Posterior vena cava (tissue), 2 donors: ENCODE data around the gene CACNA1G. TPM values are rescaled to one million over a fixed set of nuclear protein-coding genes. Genes with fewer than 3 reads are reported as not detected.
A peak's percentile ranks its signal among the peaks of the same experiment; 100 is the strongest.

Experiments
- DNase-seq: peaks from one replicate; pipeline ENCODE4 v3.0.0-alpha.2; 2020; ENCODE audit warnings: low spot score
- intact Hi-C, 2 donors: fragments of 100-400 bp; cut with DNase I; formaldehyde crosslinking; loops; one replicate each; pipeline versions ENCODE4 v1.14.1 to v1.14.2; 2022 to 2023
- total RNA-seq, 2 donors: library from RNA; stranded (reverse); fragmentation: NEBNext Ultra II Directional; extraction: Animal tissue kit (Norgen Biotek cat#: 25700); gene quantifications; one replicate each; pipeline ENCODE4 v1.2.1, GENCODE V29; 2021
- donor health status: DM: yes; HTN: yes; CAD: no.
- donor health status: DM: yes; HTN: yes; CAD: no.

Gene CACNA1G
- total RNA-seq, 2 donors from 2014 or later = 1.1 to 4.4 TPM

GRCh38 chr17:50620858-50621257 lies 60.3 kb downstream of the CACNA1G start:
- DNase-seq = no peak
- intact Hi-C loops = no loop called here

- no peak for DNase-seq
- intact Hi-C loops = no loop called here
Observed at GRCh38 chr17:50621574-50622031, 61.1 kb downstream of the CACNA1G start.

- intact Hi-C loops = no loop called here
- no peak for DNase-seq
Observed at GRCh38 chr17:50624321-50624934, 63.9 kb downstream of the CACNA1G start.

DNA sequence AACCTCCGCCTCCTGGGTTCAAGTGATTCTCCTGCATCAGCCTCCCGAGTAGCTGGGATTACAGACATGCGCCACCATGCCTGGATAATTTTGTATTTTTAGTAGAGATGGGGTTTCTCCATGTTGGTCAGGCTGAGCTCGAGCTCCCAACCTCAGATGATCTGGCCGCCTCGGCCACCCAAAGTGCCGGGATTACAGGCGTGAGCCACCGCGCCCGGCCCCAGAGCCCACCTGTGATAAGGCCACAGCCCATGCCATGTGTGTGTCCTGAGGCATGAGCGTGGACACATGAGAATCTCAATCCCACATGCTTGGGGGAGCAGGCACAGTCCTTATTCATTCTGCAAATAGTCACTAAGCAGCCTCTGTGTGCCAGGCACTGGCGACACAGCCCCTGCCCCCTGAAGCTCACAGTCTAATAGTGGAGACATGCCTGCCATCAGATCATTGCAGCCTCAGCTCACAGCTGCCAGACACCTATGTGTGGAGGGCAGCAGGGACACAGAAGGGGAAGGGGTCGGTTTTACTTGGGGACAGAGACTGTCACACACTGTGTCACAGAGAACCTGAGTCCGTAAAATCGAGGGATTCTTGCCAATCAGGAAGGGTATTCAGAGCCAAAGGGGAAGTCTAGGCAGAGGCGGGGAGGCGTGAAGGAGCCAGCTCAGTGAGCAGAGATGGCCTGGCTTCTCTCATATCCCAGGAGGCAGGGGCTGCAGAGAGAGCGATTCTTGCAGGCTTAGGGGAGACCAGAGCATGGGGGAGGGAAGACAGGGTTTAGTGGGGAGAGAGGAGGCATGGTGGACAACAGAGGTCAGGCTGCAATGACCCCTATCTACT lies 64.7 kb downstream of the CACNA1G start:
- intact Hi-C loops = loop anchor here in 1 of 2 donors (5.0 kb wide), 1 partner anchor 73 kb away; no protein-coding TSS in a partner anchor

DNA sequence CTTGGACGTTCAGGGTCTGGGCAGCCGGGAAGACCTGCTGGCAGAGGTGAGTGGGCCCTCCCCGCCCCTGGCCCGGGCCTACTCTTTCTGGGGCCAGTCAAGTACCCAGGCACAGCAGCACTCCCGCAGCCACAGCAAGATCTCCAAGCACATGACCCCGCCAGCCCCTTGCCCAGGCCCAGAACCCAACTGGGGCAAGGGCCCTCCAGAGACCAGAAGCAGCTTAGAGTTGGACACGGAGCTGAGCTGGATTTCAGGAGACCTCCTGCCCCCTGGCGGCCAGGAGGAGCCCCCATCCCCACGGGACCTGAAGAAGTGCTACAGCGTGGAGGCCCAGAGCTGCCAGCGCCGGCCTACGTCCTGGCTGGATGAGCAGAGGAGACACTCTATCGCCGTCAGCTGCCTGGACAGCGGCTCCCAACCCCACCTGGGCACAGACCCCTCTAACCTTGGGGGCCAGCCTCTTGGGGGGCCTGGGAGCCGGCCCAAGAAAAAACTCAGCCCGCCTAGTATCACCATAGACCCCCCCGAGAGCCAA lies 65.6 kb downstream of the CACNA1G start:
- peak; percentile 91 for DNase-seq
- intact Hi-C loops = loop anchor here in 1 of 2 donors (5.0 kb wide), 1 partner anchor 74 kb away; no protein-coding TSS in a partner anchor

More for the DNA sequence above, 64.7 kb downstream of the CACNA1G start:
- DNase-seq = no peak

GRCh38 chr17:50627036-50627781 lies 66.7 kb downstream of the CACNA1G start:
- intact Hi-C loops = loop anchor here in 1 of 2 donors (5.0 kb wide), 1 partner anchor 75 kb away; no protein-coding TSS in a partner anchor
- no peak for DNase-seq

DNA sequence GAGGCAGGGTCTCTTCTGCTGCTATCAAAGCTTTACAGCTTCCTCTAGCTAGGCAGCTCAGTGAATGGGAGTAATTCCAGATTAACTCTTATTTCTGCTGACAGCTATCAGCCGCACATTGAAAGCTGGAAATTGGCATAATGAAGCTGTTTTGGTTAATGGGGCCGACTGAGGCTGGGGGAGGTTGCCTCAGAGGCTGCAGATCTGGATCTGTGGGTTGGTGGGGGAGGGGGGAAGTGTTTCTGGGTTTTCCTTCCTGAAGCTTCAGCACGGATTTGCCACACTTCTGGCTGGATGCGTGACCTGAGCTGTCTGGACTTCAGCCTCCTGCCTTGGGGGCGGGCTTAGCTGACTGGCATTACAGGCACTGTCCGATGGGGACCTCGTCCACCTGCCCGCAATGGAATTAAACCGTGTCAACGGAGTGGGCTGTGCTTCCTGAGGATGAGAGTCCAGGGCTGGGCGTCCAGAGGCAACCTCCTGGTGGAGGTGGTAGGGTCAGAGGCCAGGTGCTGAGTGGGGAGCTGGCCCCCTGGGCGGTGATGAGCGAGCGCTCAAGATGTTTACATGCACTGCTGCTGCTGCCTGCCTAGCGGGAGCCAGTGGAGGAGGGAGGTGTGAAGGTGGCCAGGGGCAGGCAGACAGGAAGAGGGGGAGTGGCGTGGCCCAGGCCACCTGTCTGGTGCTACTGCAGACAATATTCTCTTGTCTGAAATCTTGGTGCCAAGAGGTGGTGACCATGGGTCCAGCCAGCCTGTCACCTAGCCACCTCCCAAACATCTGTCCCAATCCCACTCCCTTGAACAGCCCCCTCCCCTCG lies 67.5 kb downstream of the CACNA1G start:
- intact Hi-C loops = loop anchor here in 1 of 2 donors (5.0 kb wide), 1 partner anchor 76 kb away; no protein-coding TSS in a partner anchor
- no peak for DNase-seq

DNA sequence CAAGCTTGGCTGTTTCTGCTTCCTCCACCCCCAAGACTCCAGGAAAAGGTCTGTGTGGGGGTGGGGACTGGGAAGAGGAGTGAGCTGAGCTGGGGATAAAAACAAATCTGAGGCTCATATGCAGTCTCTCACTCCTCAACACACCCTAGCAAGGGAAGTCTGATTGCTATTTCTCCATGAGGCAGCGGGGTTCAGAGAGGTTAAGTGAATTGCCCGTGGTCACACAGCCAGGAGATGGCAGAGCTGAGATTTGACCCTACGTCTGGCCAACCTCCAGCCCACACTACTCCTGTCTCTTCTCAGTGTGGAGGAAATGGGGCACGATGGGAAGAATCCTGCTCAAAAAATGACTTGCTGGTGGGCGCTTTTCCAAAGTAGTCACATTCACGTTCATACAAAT lies 69.4 kb downstream of the CACNA1G start:
- no peak for DNase-seq
- intact Hi-C loops = loop anchor here (5.0 kb wide), 3 partner anchors 62 to 202 kb away; no protein-coding TSS in a partner anchor

DNA sequence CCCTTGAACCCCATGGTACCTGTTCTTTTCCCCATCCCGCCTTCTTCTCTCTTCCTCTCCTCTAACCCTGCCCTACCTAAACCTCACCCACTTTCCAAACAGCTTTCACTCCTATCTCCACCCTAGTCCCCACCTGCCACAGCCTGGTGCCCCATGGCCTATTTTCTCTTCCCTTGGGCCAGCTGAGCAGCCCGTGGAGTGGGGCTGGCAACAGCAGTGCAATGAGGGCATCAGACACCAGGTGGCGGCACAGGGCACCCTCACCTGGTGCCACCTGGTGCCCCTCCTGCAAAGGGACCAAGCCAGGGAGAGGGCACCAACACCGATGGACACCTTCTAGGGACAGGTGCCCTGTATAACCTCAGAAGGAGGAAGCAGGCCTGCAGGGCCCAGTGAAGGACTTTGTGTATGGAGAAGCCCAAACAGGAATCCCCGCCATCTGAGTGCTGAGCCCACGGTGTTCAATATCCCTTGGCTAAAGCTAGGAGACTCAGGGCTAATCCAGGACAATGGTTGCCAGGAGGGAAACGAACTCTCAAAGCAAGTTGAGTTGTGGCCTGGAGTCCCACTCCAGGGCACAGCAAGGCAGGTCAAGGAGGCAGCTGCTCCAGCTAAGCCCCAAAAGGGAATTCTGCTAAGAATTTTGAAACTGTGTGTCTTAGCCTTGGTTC lies 70.1 kb downstream of the CACNA1G start:
- intact Hi-C loops = loop anchor here (5.0 kb wide), 2 partner anchors 62 to 202 kb away; no protein-coding TSS in a partner anchor
- no peak for DNase-seq

GRCh38 chr17:50631195-50631907 lies 70.8 kb downstream of the CACNA1G start:
- intact Hi-C loops = loop anchor here (5.0 kb wide), 2 partner anchors 61 to 201 kb away; no protein-coding TSS in a partner anchor
- DNase-seq = no peak

DNA sequence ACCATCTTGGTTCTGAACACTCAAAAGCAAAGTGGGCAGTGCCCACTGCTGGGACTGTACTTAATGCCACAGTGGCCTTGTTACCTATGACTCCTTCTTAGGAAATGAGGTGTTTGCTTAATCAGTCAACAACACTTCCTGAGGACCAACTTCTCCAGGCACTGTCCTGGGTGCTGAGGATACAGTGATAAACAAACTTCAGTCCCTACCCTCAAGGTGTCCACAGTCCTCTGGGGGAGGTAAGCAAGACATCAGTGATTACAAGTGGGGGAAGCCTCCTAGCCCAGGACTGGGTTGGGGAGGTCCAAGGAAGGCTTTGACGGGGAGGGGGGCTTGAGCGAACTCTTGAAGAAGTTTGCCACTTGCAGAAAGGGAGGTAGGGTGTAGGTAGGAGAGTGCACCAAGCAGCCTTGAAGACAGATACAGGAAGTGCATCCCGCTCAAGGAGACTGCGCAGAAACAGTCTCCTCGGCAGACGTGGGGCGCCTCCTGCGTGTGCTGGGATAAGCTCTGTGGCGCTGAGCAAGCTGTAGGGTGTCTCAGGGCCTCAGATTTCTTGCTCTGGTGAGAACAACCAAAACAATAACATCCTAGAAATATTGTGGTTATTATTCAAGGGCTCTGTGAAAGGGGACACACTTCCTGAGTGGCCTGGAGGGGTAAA lies 71.5 kb downstream of the CACNA1G start:
- DNase-seq = no peak

DNA sequence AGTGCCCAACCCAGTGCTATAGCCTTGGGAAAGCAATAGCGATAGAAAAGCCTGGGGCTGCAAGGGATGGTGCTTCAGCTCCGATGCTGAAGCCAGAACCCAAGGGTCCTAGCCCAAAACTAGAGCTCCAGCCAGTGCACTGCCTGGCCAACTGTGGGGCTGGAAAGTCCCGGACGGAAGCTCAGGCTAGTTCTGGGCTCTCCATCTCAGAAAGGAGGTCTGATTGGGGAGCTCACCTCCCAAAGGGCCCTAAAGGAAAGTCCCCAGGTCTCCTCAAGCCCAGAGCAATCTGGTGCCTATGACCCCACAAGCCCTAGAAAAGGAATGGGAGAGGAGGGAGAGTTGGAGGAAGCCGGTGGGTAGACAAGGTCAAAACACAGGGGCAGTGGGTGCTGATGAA lies 72.1 kb downstream of the CACNA1G start:
- intact Hi-C loops = loop anchor here (5.0 kb wide), 2 partner anchors 60 to 200 kb away; no protein-coding TSS in a partner anchor
- DNase-seq = no peak

More for the DNA sequence above, 71.5 kb downstream of the CACNA1G start:
- intact Hi-C loops = loop anchor here (5.0 kb wide), 2 partner anchors 60 to 200 kb away; no protein-coding TSS in a partner anchor

GRCh38 chr17:50633683-50634082 lies 73.2 kb downstream of the CACNA1G start:
- intact Hi-C loops = loop anchor here (5.0 kb wide), 2 partner anchors 59 to 199 kb away; no protein-coding TSS in a partner anchor
- no peak for DNase-seq

DNA sequence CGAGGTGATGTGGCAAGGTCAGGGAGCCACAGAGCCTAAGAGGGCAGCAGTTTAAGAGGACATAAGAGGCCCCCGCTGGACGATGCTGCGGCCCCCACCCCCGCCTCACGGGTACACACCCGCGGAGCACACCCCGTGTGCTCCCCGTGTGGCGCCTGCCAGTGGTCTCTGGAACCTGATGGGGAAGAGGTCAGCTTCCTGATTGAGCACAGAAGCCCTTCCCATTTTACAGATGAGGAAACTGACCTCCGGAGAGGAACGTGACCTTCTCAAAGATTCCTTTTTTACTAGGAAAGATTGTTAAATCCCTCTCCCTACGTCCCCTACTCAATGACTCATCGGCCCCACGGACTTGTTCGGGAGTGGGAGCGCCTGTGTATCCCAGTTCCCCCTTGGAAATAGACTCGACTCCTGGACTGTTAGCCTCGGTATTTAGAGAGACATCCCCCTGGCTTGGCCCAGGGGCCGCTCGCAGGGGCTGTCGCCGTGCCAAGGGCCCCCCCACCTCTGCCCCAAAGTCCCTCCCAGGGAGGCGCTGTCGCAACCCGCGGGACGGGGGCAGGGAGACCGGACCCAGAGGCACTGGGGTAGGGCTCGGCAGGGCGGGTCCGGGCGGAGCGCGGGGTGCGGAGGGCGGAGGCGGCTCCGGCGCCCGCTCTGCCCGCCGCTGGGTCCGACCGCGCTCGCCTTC lies 73.9 kb downstream of the CACNA1G start, which contains the start of gene ABCC3:
ABCC3 (plus strand) TSS at position 658 of the 691 bp plus-strand sequence. CDS start 56 bp downstream, outside the sequence.
- DNase-seq = peak; percentile 89
- intact Hi-C loops = loop anchor here (5.0 kb wide), 2 partner anchors 58 to 198 kb away; no protein-coding TSS in a partner anchor

DNA sequence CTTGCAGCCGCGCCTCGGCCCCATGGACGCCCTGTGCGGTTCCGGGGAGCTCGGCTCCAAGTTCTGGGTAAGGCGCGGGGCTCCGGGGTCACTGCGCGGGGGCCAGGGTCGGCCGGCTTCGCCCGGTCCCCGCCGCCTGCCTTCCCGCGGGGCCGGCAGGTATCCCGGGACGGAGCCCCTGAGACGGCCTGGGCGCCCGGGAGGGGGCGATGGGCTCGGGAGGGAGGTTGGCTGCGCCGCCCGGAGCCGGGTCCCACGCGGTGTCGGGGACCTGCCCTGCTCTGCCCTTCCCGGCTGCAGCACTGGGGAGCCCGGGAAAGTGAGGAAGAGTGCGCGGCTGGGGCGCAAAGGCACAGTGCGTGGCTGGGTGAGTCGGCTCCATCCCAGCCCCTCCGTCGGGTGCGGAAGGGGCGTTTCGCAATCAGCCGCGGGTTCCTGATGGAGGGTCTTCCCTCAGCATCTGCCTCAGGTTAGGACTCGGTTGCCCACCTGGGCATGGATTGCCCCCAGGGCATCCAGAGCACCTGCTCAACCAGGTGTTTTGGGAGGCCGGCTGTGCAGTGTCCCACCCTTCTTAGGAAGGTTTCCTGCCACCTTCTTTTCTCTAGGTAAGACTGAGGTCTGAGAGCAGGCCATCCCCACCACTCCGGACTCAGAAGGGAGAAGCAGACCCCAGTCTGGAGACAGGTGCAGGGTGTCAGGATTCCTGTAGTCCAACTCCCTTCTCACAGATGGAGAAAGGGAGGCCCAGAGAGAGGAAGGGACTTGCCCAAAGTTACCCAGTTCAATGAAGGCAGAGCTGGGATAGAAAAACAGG lies 74.6 kb downstream of the CACNA1G start:
- no peak for DNase-seq
- intact Hi-C loops = loop anchor here (5.0 kb wide), 2 partner anchors 57 to 197 kb away; no protein-coding TSS in a partner anchor
